SK-N-SH treated with all-trans-retinoic acid at 6 μM for 48 hours (cell line): ENCODE results near the gene DPPA2.

Experiments
- ATAC-seq: fragments of 200-7000 bp; cut with Tn5 transposase; 3 replicates; pipeline ENCODE4 v1.9.1; 2020; ENCODE audit warnings: mild to moderate bottlenecking, moderate library complexity
- ARNTL ChIP-seq: fragments of 450-650 bp; formaldehyde crosslinking; IDR thresholded peaks from 2 replicates; pipeline ENCODE4 v1.5.0; 2020; ENCODE audit warnings: low read depth, mild to moderate bottlenecking, moderate library complexity, borderline replicate concordance
- BACH2 ChIP-seq: fragments of 250-450 bp; sonication (Bioruptor Pico); IDR thresholded peaks from 2 replicates; pipeline ENCODE4 v1.9.0; 2021; ENCODE audit warnings: mild to moderate bottlenecking, borderline replicate concordance
- CSDC2 ChIP-seq: fragments of 250-450 bp; sonication (Bioruptor Pico); IDR thresholded peaks from 2 replicates; pipeline ENCODE4 v1.5.0; 2020; ENCODE audit warnings: mild to moderate bottlenecking, moderate library complexity
- ESRRG ChIP-seq: fragments of 250-450 bp; sonication (Bioruptor Pico); IDR thresholded peaks from 2 replicates; pipeline ENCODE4 v1.6.1; 2021; ENCODE audit warnings: mild to moderate bottlenecking
- GLIS3 ChIP-seq: fragments of 250-450 bp; sonication (Bioruptor Pico); IDR thresholded peaks from 2 replicates; pipeline ENCODE4 v1.5.0; 2020; ENCODE audit warnings: mild to moderate bottlenecking, moderate library complexity
- OSR1 ChIP-seq: fragments of 250-450 bp; sonication (Bioruptor Pico); IDR thresholded peaks from 2 replicates; pipeline ENCODE4 v1.8.0; 2022; ENCODE audit warnings: moderate library complexity, mild to moderate bottlenecking, inconsistent platforms
- SNAI2 ChIP-seq: fragments of 250-450 bp; sonication (Bioruptor Pico); IDR thresholded peaks from 2 replicates; pipeline ENCODE4 v1.5.0; 2020; ENCODE audit warnings: mild to moderate bottlenecking, moderate library complexity
- TCF4 ChIP-seq: fragments of 250-450 bp; sonication (Bioruptor Pico); IDR thresholded peaks from 2 replicates; pipeline ENCODE4 v1.8.0; 2021; ENCODE audit warnings: mild to moderate bottlenecking, moderate library complexity, borderline replicate concordance
- TOX ChIP-seq: fragments of 250-450 bp; sonication (Bioruptor Pico); IDR thresholded peaks from 2 replicates; pipeline ENCODE4 v1.8.0; 2021; ENCODE audit warnings: mild to moderate bottlenecking, moderate library complexity, borderline replicate concordance
- ZC3H10 ChIP-seq: fragments of 250-450 bp; sonication (Bioruptor Pico); IDR thresholded peaks from 2 replicates; pipeline ENCODE4 v1.5.1; 2021; ENCODE audit warnings: mild to moderate bottlenecking, moderate library complexity
- ZFP3 ChIP-seq: fragments of 250-450 bp; sonication (Bioruptor Pico); IDR thresholded peaks from 2 replicates; pipeline ENCODE4 v1.5.0; 2020; ENCODE audit warnings: mild to moderate bottlenecking, moderate library complexity
- ZFP30 ChIP-seq: fragments of 450-650 bp; formaldehyde crosslinking; IDR thresholded peaks from 2 replicates; pipeline ENCODE4 v1.5.0; 2022; ENCODE audit warnings: mild to moderate bottlenecking, moderate library complexity
- ZNF565 ChIP-seq: fragments of 450-650 bp; formaldehyde crosslinking; conservative IDR thresholded peaks from 2 replicates; pipeline ENCODE4 v1.5.0; 2020; ENCODE audit warnings: low read depth, mild to moderate bottlenecking, moderate library complexity
- ZNF70 ChIP-seq: fragments of 450-650 bp; formaldehyde crosslinking; IDR thresholded peaks from 2 replicates; pipeline ENCODE4 v1.5.0; 2020; ENCODE audit warnings: mild to moderate bottlenecking, moderate library complexity
- ZNF8 ChIP-seq: fragments of 450-650 bp; formaldehyde crosslinking; IDR thresholded peaks from 2 replicates; pipeline ENCODE4 v1.5.0; 2020; ENCODE audit warnings: mild to moderate bottlenecking, moderate library complexity
- TF ChIP-seq, protein P1 (sequence below): fragments of 250-450 bp; sonication (Bioruptor Pico); IDR thresholded peaks from 2 replicates; pipeline ENCODE4 v1.8.0; 2020; ENCODE audit warnings: mild to moderate bottlenecking, moderate library complexity, borderline replicate concordance
- TF ChIP-seq, protein P2 (sequence below): fragments of 250-450 bp; sonication (Bioruptor Pico); IDR thresholded peaks from 2 replicates; pipeline ENCODE4 v1.5.1; 2020; ENCODE audit warnings: low read depth, mild to moderate bottlenecking, moderate library complexity
- TF ChIP-seq, protein P3 (sequence below): fragments of 250-450 bp; sonication (Bioruptor Pico); IDR thresholded peaks from 2 replicates; pipeline ENCODE4 v1.5.1; 2021; ENCODE audit warnings: mild to moderate bottlenecking, moderate library complexity
- TF ChIP-seq, protein P4 (sequence below): fragments of 250-450 bp; sonication (Bioruptor Pico); IDR thresholded peaks from 2 replicates; pipeline ENCODE4 v1.5.0; 2020; ENCODE audit warnings: mild to moderate bottlenecking, moderate library complexity

The DPPA2 gene

DNA sequence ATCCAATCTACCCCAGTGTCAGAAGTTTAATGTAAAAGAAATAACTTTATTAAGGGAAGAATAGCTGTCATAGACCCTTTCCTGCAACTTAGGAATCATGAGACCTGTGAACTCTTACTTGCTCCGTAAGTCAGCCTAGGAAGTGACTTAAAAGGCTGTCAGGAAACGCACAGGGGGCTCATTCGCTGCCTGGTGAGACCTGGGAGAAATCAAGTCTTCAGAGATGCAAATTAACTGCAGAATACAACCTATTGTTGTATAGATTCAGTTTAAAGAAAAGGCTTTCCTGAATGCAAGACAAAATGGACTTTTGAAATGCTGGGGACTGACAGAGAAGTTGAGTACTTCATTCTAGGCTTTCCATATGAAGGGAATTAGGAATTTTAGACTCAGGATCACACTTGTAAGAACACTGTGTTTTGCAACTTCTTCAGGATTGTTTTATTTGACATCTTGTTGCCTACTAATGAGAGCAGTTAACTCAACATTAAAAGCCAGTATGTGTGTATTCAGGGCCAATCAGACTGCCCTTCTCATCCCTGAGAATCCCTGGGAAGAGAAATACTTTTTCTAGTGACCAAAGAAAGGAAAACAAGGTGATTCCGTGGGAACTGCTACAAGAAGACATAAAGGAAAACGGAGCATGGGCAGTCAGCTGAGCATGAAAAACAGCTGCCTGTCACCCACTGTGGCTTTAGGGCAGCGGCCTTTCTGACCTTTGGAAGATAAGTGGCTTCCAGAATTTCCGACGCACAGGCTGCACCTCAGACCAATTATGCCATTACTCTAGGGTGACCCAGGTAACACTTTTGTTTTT lies 39.5 kb upstream of the DPPA2 start:
- TF ChIP-seq CSDC2 (CRISPR knock-in tag) (no peak), ZC3H10 (CRISPR knock-in tag) (no peak), ZNF70 (CRISPR knock-in tag) (no peak), ZFP3 (CRISPR knock-in tag) (no peak), ZFP30 (no peak), GLIS3 (CRISPR knock-in tag) (no peak), OSR1 (no peak), TCF4 (CRISPR knock-in tag) (no peak)
- TF ChIP-seq, protein P1, sequence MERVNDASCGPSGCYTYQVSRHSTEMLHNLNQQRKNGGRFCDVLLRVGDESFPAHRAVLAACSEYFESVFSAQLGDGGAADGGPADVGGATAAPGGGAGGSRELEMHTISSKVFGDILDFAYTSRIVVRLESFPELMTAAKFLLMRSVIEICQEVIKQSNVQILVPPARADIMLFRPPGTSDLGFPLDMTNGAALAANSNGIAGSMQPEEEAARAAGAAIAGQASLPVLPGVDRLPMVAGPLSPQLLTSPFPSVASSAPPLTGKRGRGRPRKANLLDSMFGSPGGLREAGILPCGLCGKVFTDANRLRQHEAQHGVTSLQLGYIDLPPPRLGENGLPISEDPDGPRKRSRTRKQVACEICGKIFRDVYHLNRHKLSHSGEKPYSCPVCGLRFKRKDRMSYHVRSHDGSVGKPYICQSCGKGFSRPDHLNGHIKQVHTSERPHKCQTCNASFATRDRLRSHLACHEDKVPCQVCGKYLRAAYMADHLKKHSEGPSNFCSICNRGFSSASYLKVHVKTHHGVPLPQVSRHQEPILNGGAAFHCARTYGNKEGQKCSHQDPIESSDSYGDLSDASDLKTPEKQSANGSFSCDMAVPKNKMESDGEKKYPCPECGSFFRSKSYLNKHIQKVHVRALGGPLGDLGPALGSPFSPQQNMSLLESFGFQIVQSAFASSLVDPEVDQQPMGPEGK (CRISPR knock-in tag), result no peak
- TF ChIP-seq, protein P2, sequence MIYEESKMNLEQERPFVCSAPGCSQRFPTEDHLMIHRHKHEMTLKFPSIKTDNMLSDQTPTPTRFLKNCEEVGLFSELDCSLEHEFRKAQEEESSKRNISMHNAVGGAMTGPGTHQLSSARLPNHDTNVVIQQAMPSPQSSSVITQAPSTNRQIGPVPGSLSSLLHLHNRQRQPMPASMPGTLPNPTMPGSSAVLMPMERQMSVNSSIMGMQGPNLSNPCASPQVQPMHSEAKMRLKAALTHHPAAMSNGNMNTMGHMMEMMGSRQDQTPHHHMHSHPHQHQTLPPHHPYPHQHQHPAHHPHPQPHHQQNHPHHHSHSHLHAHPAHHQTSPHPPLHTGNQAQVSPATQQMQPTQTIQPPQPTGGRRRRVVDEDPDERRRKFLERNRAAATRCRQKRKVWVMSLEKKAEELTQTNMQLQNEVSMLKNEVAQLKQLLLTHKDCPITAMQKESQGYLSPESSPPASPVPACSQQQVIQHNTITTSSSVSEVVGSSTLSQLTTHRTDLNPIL (CRISPR knock-in tag), result no peak

DNA sequence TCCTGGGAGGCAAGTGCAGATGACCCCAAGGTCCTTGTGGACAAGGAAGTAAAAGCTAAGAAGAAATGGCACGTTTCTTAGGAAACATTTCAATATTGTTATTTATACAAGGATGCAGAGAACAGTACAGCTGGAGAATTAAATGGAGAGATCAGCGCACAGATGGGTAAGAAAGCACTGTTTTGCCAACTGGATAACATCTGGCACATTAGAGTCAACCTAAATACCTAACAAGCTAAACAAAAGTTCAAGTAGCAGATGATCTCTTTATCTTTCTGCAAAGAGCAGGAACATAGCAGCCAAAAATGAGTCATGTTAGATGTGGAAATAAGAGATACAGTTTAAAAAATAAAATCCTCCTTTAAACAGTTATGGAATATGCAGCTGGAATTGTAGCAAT lies 36.7 kb upstream of the DPPA2 start:
- ATAC-seq, result no peak
- TF ChIP-seq, protein P2 (CRISPR knock-in tag), result no peak
- no peak for TF ChIP-seq ZNF8 (CRISPR knock-in tag)
- TF ChIP-seq ZFP30, result no peak
- TF ChIP-seq, protein P3, sequence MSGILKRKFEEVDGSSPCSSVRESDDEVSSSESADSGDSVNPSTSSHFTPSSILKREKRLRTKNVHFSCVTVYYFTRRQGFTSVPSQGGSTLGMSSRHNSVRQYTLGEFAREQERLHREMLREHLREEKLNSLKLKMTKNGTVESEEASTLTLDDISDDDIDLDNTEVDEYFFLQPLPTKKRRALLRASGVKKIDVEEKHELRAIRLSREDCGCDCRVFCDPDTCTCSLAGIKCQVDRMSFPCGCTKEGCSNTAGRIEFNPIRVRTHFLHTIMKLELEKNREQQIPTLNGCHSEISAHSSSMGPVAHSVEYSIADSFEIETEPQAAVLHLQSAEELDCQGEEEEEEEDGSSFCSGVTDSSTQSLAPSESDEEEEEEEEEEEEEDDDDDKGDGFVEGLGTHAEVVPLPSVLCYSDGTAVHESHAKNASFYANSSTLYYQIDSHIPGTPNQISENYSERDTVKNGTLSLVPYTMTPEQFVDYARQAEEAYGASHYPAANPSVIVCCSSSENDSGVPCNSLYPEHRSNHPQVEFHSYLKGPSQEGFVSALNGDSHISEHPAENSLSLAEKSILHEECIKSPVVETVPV (CRISPR knock-in tag), result no peak
- TF ChIP-seq OSR1, result no peak
- no peak for TF ChIP-seq GLIS3 (CRISPR knock-in tag)
- no peak for TF ChIP-seq SNAI2 (CRISPR knock-in tag)

More for the DNA sequence above, 39.5 kb upstream of the DPPA2 start:
- no peak for ATAC-seq

DNA sequence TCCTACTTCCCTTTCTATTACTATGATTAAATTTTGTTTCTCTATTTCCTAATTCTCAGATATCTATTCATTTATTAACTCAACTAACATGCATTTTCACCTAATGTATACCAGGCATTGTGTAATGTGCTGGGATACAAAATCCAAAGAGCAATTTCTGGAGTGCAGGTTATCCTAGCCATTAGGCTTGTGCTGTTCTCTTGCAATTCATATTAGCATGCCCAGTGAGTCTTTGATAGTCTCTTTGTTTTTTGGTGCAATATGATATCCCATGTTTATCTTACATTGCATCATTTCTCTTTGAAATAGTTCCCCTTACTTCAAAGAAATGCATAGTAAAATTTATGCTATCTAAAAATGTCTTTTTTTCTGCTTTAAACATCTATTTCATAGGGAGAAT lies 34.9 kb upstream of the DPPA2 start:
- TF ChIP-seq TOX (CRISPR knock-in tag), result no peak
- no peak for TF ChIP-seq BACH2 (CRISPR knock-in tag)
- TF ChIP-seq TCF4 (CRISPR knock-in tag), result no peak
- TF ChIP-seq, protein P2 (CRISPR knock-in tag), result no peak

DNA sequence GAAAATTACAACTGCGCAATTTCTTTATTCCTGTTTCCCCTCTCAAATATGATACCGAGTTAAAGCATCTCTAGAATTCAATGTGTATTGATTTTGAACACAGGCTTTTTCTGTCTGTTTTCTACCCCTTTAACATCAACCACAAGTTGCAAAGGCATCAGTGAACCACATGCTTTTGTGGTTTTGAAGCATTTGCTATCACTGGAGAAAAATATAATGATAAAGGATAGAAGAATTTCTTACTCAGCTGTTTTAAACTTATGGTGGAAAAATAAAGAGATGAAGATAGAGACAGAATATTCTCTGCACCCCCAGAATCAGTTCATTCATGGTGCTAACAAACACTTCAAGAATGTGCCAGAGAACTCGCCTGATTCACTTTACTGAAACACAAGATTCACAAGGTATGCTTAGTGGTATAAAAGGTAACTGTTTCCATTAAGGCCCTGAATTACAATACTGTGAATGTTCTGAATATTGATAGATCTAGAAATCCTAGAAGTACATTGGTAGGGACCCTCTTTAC lies 30.5 kb upstream of the DPPA2 start:
- ATAC-seq, result no peak
- TF ChIP-seq ESRRG (no peak), ZNF565 (CRISPR knock-in tag) (no peak), BACH2 (CRISPR knock-in tag) (no peak), ARNTL (no peak), ZFP3 (CRISPR knock-in tag) (no peak), ZC3H10 (CRISPR knock-in tag) (no peak)
- TF ChIP-seq, protein P4, sequence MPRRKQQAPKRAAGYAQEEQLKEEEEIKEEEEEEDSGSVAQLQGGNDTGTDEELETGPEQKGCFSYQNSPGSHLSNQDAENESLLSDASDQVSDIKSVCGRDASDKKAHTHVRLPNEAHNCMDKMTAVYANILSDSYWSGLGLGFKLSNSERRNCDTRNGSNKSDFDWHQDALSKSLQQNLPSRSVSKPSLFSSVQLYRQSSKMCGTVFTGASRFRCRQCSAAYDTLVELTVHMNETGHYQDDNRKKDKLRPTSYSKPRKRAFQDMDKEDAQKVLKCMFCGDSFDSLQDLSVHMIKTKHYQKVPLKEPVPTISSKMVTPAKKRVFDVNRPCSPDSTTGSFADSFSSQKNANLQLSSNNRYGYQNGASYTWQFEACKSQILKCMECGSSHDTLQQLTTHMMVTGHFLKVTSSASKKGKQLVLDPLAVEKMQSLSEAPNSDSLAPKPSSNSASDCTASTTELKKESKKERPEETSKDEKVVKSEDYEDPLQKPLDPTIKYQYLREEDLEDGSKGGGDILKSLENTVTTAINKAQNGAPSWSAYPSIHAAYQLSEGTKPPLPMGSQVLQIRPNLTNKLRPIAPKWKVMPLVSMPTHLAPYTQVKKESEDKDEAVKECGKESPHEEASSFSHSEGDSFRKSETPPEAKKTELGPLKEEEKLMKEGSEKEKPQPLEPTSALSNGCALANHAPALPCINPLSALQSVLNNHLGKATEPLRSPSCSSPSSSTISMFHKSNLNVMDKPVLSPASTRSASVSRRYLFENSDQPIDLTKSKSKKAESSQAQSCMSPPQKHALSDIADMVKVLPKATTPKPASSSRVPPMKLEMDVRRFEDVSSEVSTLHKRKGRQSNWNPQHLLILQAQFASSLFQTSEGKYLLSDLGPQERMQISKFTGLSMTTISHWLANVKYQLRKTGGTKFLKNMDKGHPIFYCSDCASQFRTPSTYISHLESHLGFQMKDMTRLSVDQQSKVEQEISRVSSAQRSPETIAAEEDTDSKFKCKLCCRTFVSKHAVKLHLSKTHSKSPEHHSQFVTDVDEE, result no peak
- TF ChIP-seq, protein P3 (CRISPR knock-in tag), result no peak
- TF ChIP-seq, protein P2 (CRISPR knock-in tag), result no peak

More for the DNA sequence above, 34.9 kb upstream of the DPPA2 start:
- ATAC-seq, result no peak
